ENCODE results near the gene ABHD2. TPM values are rescaled to one million over a fixed set of nuclear protein-coding genes. Genes with fewer than 3 reads are reported as not detected.
"Not testable (repeated sequence)": the region's sequence is repeated elsewhere in the genome, so short reads cannot be mapped to it uniquely, and the experiment has no call there.

Gene ABHD2
- polyA plus RNA-seq, 1 experiment, result 51.5 TPM

- no peak overlapping the region for H3K27ac ChIP-seq (ENCODE audit: low read depth, low read length)
- no peak for DNase-seq (ENCODE audit: low read depth, low spot score)
- H3K4me3 ChIP-seq (ENCODE audit: low read depth, low read length), result no peak overlapping the region
- ChIA-PET CTCF (interaction anchor here (0.7 to 2.1 kb wide), 5 partner anchors 8 to 80 kb away, joined by 3 to 15 read pairs (median 5); no protein-coding TSS in a partner anchor), POLR2A (no interaction called here)
- H3K9me3 ChIP-seq (ENCODE audit: control insufficient read depth, insufficient read depth, low read length), result no peaks in the 10 kb centered on the region
- no peaks in the 10 kb centered on the region for H3K27me3 ChIP-seq (ENCODE audit: control insufficient read depth, insufficient read depth, low read length)
- TF ChIP-seq CTCF (IDR thresholded peaks at IDR 0.05; ENCODE audit: low read depth, low read length), result no peak
Observed at GRCh38 chr15:89137926-89138325, 49.7 kb downstream of the ABHD2 start.

GRCh38 chr15:89138999-89139612, 50.9 kb downstream of the ABHD2 start:
- DNase-seq (ENCODE audit: low read depth, low spot score), result no peak
- H3K27me3 ChIP-seq (ENCODE audit: control insufficient read depth, insufficient read depth, low read length), result no peaks in the 10 kb centered on the region
- no peak for TF ChIP-seq CTCF (IDR thresholded peaks at IDR 0.05; ENCODE audit: low read depth, low read length)
- CTCF ChIA-PET, result interaction anchor here (0.6 to 2.1 kb wide), 7 partner anchors 9 to 1535 kb away, joined by 3 to 15 read pairs (median 3); no protein-coding TSS in a partner anchor
- H3K27ac ChIP-seq (ENCODE audit: low read depth, low read length), result peak overlapping the region; percentile 13
- no peaks in the 10 kb centered on the region for H3K9me3 ChIP-seq (ENCODE audit: control insufficient read depth, insufficient read depth, low read length)
- H3K4me3 ChIP-seq (ENCODE audit: low read depth, low read length), result no peak overlapping the region
- POLR2A ChIA-PET, result interaction anchor here (1.7 kb wide), 1 partner anchor 51 kb away, joined by 5 read pairs; the partner anchor contains the start of gene ABHD2

- ChIA-PET CTCF (interaction anchor here (0.8 to 2.1 kb wide), 6 partner anchors 10 to 82 kb away, joined by 3 to 15 read pairs (median 4); no protein-coding TSS in a partner anchor), POLR2A (interaction anchor here (1.7 kb wide), 1 partner anchor 52 kb away, joined by 5 read pairs; the partner anchor contains the start of gene ABHD2)
- Histone ChIP-seq H3K27me3 (ENCODE audit: control insufficient read depth, insufficient read depth, low read length) (no peaks in the 10 kb centered on the region), H3K27ac (ENCODE audit: low read depth, low read length) (no peak overlapping the region), H3K9me3 (ENCODE audit: control insufficient read depth, insufficient read depth, low read length) (no peaks in the 10 kb centered on the region), H3K4me3 (ENCODE audit: low read depth, low read length) (no peak overlapping the region)
- TF ChIP-seq CTCF (IDR thresholded peaks at IDR 0.05; ENCODE audit: low read depth, low read length), result peak; percentile 15; the same call in 1 of the 2 replicates
- DNase-seq (ENCODE audit: low read depth, low spot score), result no peak
Observed at GRCh38 chr15:89139613-89140499, 51.6 kb downstream of the ABHD2 start.

- Histone ChIP-seq H3K9me3 (ENCODE audit: control insufficient read depth, insufficient read depth, low read length) (no peaks in the 10 kb centered on the region), H3K4me3 (ENCODE audit: low read depth, low read length) (no peak overlapping the region), H3K27ac (ENCODE audit: low read depth, low read length) (no peak overlapping the region), H3K27me3 (ENCODE audit: control insufficient read depth, insufficient read depth, low read length) (no peaks in the 10 kb centered on the region)
- no peak for TF ChIP-seq CTCF (IDR thresholded peaks at IDR 0.05; ENCODE audit: low read depth, low read length)
- CTCF ChIA-PET, result interaction anchor here (0.5 to 1.9 kb wide), 4 partner anchors 9 to 83 kb away, joined by 3 to 6 read pairs (median 3); no protein-coding TSS in a partner anchor
- POLR2A ChIA-PET, result no interaction called here
- DNase-seq (ENCODE audit: low read depth, low spot score), result no peak
Observed at GRCh38 chr15:89140595-89140994, 52.3 kb downstream of the ABHD2 start.

DNA sequence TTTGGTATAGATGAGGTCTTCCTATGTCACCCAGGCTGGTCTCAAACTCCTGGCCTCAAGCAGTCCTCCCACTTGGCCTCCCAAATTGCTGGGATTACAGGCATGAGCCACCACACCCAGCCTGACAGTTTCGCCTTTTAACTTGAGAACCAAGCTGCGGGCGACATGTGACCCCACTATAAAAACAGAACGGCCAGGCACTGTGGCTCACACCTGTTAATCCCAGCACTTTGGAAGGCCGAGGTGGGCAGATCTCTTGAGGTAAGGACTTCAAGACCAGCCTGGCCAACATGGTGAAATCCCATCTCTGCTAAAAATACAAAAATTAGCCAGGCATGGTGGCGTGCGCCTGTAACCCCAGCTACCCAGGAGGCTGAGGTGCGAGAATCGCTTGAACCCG, 52.9 kb downstream of the ABHD2 start:
- H3K9me3 ChIP-seq (ENCODE audit: control insufficient read depth, insufficient read depth, low read length); H3K27ac ChIP-seq (ENCODE audit: low read depth, low read length); DNase-seq (ENCODE audit: low read depth, low spot score); POLR2A ChIA-PET; H3K27me3 ChIP-seq (ENCODE audit: control insufficient read depth, insufficient read depth, low read length); H3K4me3 ChIP-seq (ENCODE audit: low read depth, low read length): not testable (repeated sequence)
- CTCF ChIA-PET, result interaction anchor here (0.5 to 1.9 kb wide), 6 partner anchors 9 to 84 kb away, joined by 3 to 6 read pairs (median 3); no protein-coding TSS in a partner anchor
